HG03060 (cell line): ENCODE results near the gene LIN52.
"Not testable (repeated sequence)": the region's sequence is repeated elsewhere in the genome, so short reads cannot be mapped to it uniquely, and the experiment has no call there.

Experiments
- ATAC-seq: cut with Tn5 transposase; IDR thresholded peaks from one replicate; pipeline ENCODE4 v1.9.1; 2021; ENCODE audit warnings: low read depth, moderate number of reproducible peaks; ENCODE audit not compliant: unreplicated experiment

The LIN52 gene

DNA sequence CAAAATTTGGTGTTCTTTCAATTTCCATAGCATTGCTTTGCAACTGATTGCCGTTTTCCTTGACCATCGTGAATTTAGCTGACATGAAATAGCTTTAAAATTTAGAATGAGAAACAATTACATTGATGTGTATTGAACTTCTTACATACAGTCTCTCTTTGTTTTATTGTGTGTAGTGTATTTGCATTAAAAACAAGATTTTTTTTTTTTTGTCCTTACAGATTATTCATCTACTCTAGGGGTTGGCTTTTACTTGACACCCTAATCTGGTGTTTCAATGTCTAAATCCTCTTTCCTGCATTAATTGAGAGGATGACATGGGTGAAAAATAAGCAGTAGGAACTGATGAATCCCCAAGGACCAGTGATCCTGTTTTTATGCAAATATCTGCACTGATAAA lies 20.6 kb downstream of the LIN52 start:
- no peak for ATAC-seq

- no peak for ATAC-seq
Measured at GRCh38 chr14:74109369-74109768, 24.6 kb downstream of the LIN52 start.

- not testable (repeated sequence) for ATAC-seq
Measured at GRCh38 chr14:74111395-74112216, 26.9 kb downstream of the LIN52 start.

- ATAC-seq = not testable (repeated sequence)
Measured at GRCh38 chr14:74125487-74125886, 40.7 kb downstream of the LIN52 start.

GRCh38 chr14:74126315-74127013 lies 41.7 kb downstream of the LIN52 start:
- ATAC-seq = no peak

DNA sequence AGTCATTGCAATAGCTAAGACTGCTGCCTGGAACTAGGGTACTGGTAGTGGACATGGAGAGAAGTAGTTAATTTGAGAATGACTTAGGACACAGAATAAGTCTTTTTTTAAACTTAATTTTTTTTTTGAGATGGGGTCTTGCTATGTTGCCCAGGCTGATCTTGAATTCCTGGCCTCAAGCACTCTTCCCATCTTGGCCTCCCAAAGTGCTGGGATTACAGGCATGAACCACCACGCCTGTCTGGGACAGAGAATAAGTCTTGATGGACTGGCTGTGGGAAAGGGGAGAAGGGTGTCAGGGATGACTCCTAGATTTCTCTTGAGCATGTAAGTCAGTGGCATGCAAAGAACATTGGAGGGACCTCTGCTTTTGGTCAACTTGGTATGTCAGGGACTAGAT lies 42.9 kb downstream of the LIN52 start:
- no peak for ATAC-seq

DNA sequence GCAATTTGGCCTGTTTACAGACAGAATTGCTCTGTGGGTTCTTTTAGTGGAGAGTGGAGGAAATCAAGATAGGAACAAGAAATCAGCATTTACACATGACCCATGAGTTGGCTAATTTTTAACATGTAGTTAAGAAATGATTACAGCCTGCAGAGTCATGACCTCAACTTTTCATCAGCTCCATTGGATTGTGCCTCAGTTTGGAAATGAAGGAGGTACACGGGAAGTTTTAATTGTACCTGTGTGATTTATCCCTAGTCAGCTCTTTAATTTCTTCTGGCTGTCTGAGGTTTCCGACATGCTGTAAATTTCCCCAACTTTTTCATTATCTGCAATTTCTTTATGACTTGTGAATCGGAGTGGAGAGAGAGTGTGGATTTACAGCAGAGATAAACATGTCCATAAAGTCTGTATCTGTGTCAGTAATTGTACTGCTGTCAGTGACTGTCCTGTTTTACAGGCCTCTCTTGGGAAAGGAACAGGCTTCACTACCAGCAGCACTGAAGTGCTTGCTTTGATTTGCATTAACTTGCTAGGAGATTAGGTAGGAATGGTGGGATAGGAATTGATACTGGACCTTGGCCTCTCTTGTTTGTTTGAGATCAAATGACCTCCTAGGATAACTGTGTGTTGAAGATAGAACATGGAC lies 49.2 kb downstream of the LIN52 start:
- ATAC-seq = no peak

- ATAC-seq = no peak
Measured at GRCh38 chr14:74134484-74134883, 49.7 kb downstream of the LIN52 start.

- ATAC-seq = no peak
Measured at GRCh38 chr14:74135426-74135825, 50.7 kb downstream of the LIN52 start.

GRCh38 chr14:74140374-74140850 lies 55.7 kb downstream of the LIN52 start:
- ATAC-seq = no peak

GRCh38 chr14:74141703-74142102 lies 56.9 kb downstream of the LIN52 start:
- no peak for ATAC-seq

- no peak for ATAC-seq
Measured at GRCh38 chr14:74142523-74142922, 57.8 kb downstream of the LIN52 start.

GRCh38 chr14:74144789-74145188 lies 60.0 kb downstream of the LIN52 start:
- no peak for ATAC-seq

DNA sequence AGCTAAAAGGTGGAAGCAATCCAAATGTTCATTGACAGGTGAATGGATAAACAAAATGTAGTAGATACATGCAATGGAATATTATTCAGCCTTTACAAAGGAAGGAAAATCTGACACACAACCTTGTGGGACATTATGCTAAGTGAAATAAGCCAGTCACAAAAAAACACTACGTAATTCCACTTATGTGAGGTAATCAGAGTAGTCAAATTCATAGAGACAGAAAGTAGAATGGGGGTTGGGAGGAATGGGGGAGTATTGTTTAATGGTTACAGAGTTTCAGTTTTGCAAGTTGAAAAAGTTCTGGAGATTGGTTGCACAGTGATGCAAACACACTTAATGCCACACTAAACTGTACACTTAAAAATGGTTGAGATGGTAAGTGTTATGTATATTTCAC lies 62.8 kb downstream of the LIN52 start:
- ATAC-seq = no peak

- ATAC-seq = no peak
Measured at GRCh38 chr14:74148705-74149104, 63.9 kb downstream of the LIN52 start.

DNA sequence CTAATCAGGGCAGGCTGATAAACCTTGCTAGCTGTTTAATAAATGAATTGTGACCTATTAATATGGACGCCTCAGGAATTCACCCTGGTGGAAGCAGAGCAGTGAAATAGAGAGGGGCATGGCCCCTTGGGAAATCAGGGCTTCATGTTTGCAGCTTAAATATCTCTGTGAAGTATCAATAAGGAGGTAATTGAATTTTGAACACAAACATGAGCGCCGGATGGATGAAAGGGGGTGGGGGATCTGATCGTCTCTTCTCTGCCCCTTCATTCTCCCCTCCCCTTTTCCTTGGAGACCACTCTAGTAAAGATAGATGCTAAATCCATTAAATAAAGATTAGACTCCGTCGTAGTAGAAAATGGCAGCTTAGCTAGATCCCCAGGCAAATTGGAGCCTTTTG lies 70.5 kb downstream of the LIN52 start:
- no peak for ATAC-seq

- ATAC-seq = no peak
Measured at GRCh38 chr14:74155749-74156148, 71.0 kb downstream of the LIN52 start.

- no peak for ATAC-seq
Measured at GRCh38 chr14:74160763-74161162, 76.0 kb downstream of the LIN52 start.

DNA sequence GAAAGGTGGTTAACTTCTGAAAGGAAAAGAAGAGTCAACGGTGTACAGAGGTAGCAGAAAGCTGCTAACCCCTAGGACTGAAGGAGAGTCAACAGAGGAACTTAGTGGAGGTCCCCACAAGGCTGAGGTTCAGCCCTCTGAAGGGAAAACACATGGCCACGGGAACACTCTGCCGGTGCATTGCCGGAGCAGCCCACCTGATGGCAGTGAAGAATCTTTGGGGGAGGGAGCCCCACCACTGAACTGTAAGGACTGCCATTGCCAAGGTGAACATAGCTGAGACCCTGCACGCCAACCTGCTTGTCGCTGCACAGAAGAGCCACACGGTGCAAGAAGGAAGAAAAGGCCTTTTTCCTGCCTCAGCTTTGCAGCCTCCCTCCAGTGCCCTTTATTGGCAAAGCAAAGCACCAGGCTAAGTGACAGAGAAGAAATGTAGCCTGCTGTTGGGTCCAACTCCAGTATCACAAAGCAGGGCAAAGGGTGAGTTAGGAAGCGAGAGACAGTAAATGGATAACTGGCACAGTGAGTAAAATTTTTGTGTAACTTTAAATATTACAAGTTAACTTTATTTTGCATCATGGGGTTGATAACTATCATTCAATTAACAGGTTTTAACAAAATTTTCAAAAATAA lies 76.9 kb downstream of the LIN52 start:
- no peak for ATAC-seq

DNA sequence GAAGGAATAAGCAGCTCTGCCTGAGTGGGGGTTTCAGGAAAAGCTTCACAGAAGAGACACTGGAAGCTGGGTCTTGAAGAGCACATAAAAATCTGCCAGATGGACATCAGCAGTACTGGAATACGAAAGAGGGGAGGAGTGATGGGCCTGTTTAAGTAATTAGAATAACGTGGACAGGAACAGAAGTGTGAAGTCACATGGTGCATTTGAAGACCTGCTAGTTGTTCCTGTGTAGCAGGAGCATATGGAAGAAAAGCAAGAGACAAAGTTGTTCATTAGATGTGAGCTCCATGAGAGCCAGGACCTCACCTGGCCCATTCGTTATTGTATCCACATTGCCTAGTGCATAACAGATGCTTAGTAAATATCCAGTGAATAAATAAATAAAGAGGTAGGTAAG lies 85.2 kb downstream of the LIN52 start:
- no peak for ATAC-seq

- no peak for ATAC-seq
Measured at GRCh38 chr14:74176400-74176793, 91.6 kb downstream of the LIN52 start.
